Mesothelial cell of epicardium (in vitro differentiated cells): ENCODE results near the gene ULK2. TPM values are rescaled to one million over a fixed set of nuclear protein-coding genes. Genes with fewer than 3 reads are reported as not detected.
A peak's percentile ranks its signal among the peaks of the same experiment; 100 is the strongest.
"Not testable (repeated sequence)": the region's sequence is repeated elsewhere in the genome, so short reads cannot be mapped to it uniquely, and the experiment has no call there.

Experiments
- DNase-seq, 2 experiments: peaks; one replicate each; pipeline ENCODE4 v3.0.0; 2021; ENCODE audit warnings: low spot score in 2 of 2; ENCODE audit not compliant: unreplicated experiment in 2 of 2
- H3K27ac Mint-ChIP-seq: 2 replicates; pipeline ENCODE4 v1.8.0; 2021; ENCODE audit warnings: mixed read lengths
- H3K27me3 Mint-ChIP-seq: 2 replicates; pipeline ENCODE4 v1.8.0; 2021; ENCODE audit warnings: low read depth, mixed read lengths
- H3K36me3 Mint-ChIP-seq: 2 replicates; pipeline ENCODE4 v1.8.0; 2021; ENCODE audit warnings: mixed read lengths
- H3K4me1 Mint-ChIP-seq: 2 replicates; pipeline ENCODE4 v1.8.0; 2021; ENCODE audit warnings: mixed read lengths
- H3K4me3 Mint-ChIP-seq: 2 replicates; pipeline ENCODE4 v1.8.0; 2021; ENCODE audit warnings: mild to moderate bottlenecking, moderate library complexity, mixed read lengths
- H3K9me3 Mint-ChIP-seq: 2 replicates; pipeline ENCODE4 v1.8.0; 2021; ENCODE audit warnings: mixed read lengths
- CTCF ChIP-seq: fragments of 200-600 bp; sonication (generic); IDR thresholded peaks from one replicate; pipeline ENCODE4 v1.5.0; 2021; ENCODE audit warnings: antibody characterized with exemption; ENCODE audit not compliant: unreplicated experiment
- total RNA-seq: library from RNA; stranded (reverse); gene quantifications from 3 replicates; pipeline ENCODE4 v1.2.1, GENCODE V29; 2021

The ULK2 gene
- total RNA-seq, 1 donor from 2014 or later: 38.7 TPM

GRCh38 chr17:19766016-19766415 is 101.7 kb downstream of the ULK2 start:
- H3K27me3 Mint-ChIP-seq: no peaks in the 10 kb centered on the region
- no peak overlapping the region for H3K4me3 Mint-ChIP-seq
- H3K4me1 Mint-ChIP-seq: peaks cover 10% of the 10 kb centered on the region
- H3K27ac Mint-ChIP-seq: no peak overlapping the region
- H3K36me3 Mint-ChIP-seq: no peaks in the 10 kb centered on the region
- H3K9me3 Mint-ChIP-seq: no peaks in the 10 kb centered on the region
- DNase-seq: no peak
- TF ChIP-seq CTCF: no peak

- H3K4me3 Mint-ChIP-seq, H3K36me3 Mint-ChIP-seq, H3K27ac Mint-ChIP-seq, H3K4me1 Mint-ChIP-seq, H3K27me3 Mint-ChIP-seq, H3K9me3 Mint-ChIP-seq: not testable (repeated sequence)
- DNase-seq: peak in 1 of 2 experiments; percentile 2
Measured at GRCh38 chr17:19763991-19764390, 103.7 kb downstream of the ULK2 start.

- Mint-ChIP-seq H3K27ac (no peak overlapping the region), H3K27me3 (peaks cover 2% of the 10 kb centered on the region), H3K4me3 (no peak overlapping the region), H3K4me1 (peaks cover 2% of the 10 kb centered on the region), H3K36me3 (no peaks in the 10 kb centered on the region), H3K9me3 (no peaks in the 10 kb centered on the region)
- DNase-seq: peak in 1 of 2 experiments; percentile 21
- TF ChIP-seq CTCF: no peak
Measured at GRCh38 chr17:19763416-19763815, 104.3 kb downstream of the ULK2 start.

- Mint-ChIP-seq H3K9me3 (no peaks in the 10 kb centered on the region), H3K36me3 (no peaks in the 10 kb centered on the region), H3K4me1 (peaks cover 2% of the 10 kb centered on the region), H3K4me3 (no peak overlapping the region), H3K27me3 (peaks cover 2% of the 10 kb centered on the region), H3K27ac (no peak overlapping the region)
- DNase-seq: peak; percentile 49 to 85
- peak; percentile 68 for TF ChIP-seq CTCF
Measured at GRCh38 chr17:19762515-19762961, 105.2 kb downstream of the ULK2 start.

GRCh38 chr17:19760746-19761145 is 107.0 kb downstream of the ULK2 start:
- Mint-ChIP-seq H3K36me3 (no peaks in the 10 kb centered on the region), H3K9me3 (no peaks in the 10 kb centered on the region), H3K4me1 (peaks cover 5% of the 10 kb centered on the region), H3K27me3 (peaks cover 2% of the 10 kb centered on the region), H3K4me3 (no peak overlapping the region), H3K27ac (no peak overlapping the region)
- peak in 1 of 2 experiments; percentile 13 for DNase-seq
- TF ChIP-seq CTCF: no peak

GRCh38 chr17:19759568-19760549 is 107.9 kb downstream of the ULK2 start:
- TF ChIP-seq CTCF: no peak
- peaks cover 5% of the 10 kb centered on the region for H3K4me1 Mint-ChIP-seq
- DNase-seq: no peak
- H3K9me3 Mint-ChIP-seq: no peaks in the 10 kb centered on the region
- peaks cover 2% of the 10 kb centered on the region for H3K27me3 Mint-ChIP-seq
- H3K36me3 Mint-ChIP-seq: no peaks in the 10 kb centered on the region
- H3K4me3 Mint-ChIP-seq: no peak overlapping the region
- no peak overlapping the region for H3K27ac Mint-ChIP-seq
